ACC112 (cell line): ENCODE data around the gene MED22.

ENCODE experiments used
- H2AFZ ChIP-seq: fragments of 200-600 bp; sonication (generic); one replicate; pipeline ENCODE4 v1.6.0; 2017; ENCODE audit warnings: antibody characterized with exemption, low read length; ENCODE audit not compliant: unreplicated experiment
- H3K27ac ChIP-seq: fragments of 200-600 bp; sonication (generic); 2 replicates; pipeline ENCODE4 v1.5.1; 2014; ENCODE audit warnings: low read depth, mild to moderate bottlenecking, antibody characterized with exemption, low read length, moderate library complexity
- H3K27me3 ChIP-seq: fragments of 200-600 bp; sonication (generic); 2 replicates; pipeline ENCODE4 v1.6.1; 2014; ENCODE audit warnings: mild to moderate bottlenecking, antibody characterized with exemption, low read length, moderate library complexity, mixed read lengths; ENCODE audit not compliant: insufficient read depth
- H3K36me3 ChIP-seq: fragments of 200-600 bp; sonication (generic); 2 replicates; pipeline ENCODE4 v1.6.1; 2016; ENCODE audit warnings: mild to moderate bottlenecking, antibody characterized with exemption, low read length, moderate library complexity, mixed read lengths; ENCODE audit not compliant: insufficient read depth
- H3K4me1 ChIP-seq: fragments of 200-600 bp; sonication (generic); one replicate; pipeline ENCODE4 v1.6.1; 2016; ENCODE audit warnings: low read length, mixed read lengths; ENCODE audit not compliant: insufficient read depth, unreplicated experiment, control insufficient read depth
- H3K4me3 ChIP-seq: fragments of 200-600 bp; sonication (generic); 2 replicates; pipeline ENCODE4 v1.5.1; 2014; ENCODE audit warnings: mild to moderate bottlenecking, low read depth, low read length
- H3K79me2 ChIP-seq: fragments of 200-600 bp; sonication (generic); one replicate; pipeline ENCODE4 v1.6.0; 2016; ENCODE audit warnings: low read length; ENCODE audit not compliant: control insufficient read depth, unreplicated experiment, insufficient read depth

MED22 gene

DNA sequence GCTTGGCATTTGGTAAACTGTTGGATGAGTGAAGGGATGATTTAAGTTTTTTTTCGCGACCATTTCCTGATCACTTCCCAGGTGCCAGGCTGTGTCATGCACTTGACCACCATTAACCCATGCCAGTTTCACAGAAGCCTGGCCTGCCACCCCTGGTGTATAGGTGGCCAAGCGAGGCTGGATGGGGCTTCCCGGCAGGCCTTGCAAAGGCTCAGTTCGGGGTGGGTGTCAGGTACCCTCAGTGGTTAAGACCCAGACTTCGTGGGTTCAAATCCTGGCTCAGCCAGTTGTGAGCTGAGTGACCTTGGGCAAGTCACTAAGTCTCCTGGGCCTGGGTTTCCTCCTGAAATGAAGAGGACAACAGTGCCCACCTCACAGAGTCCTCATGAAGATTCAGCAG is 2.3 kb downstream of the MED22 start:
- H3K27ac ChIP-seq: no peak overlapping the region
- H2AFZ ChIP-seq: no peak overlapping the region
- no peaks in the 10 kb centered on the region for H3K27me3 ChIP-seq
- H3K36me3 ChIP-seq: peaks cover 32% of the 10 kb centered on the region
- no peak overlapping the region for H3K4me3 ChIP-seq
- peaks cover 22% of the 10 kb centered on the region for H3K4me1 ChIP-seq
- peaks cover 45% of the 10 kb centered on the region for H3K79me2 ChIP-seq

DNA sequence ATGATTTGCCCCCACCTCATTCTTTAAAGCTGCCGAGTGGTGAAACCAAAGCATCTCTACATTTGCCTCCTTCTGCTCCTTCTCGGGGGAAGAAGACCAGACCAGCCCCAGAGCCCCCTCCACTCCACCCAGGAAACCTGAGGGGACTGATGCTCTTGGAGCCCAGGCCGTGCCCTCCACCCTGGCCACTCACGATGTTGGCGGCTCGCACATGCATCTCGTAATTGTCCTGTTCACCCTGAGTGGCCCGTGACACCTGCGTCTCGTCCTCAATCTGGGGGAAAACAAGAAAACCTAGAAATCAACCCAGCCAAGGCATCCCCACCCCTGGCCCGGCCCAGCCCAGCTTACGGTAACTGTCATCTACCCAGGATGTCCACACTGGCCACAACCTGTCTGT is 3.0 kb downstream of the MED22 start:
- no peaks in the 10 kb centered on the region for H3K27me3 ChIP-seq
- peaks cover 16% of the 10 kb centered on the region for H3K4me1 ChIP-seq
- no peak overlapping the region for H3K27ac ChIP-seq
- no peak overlapping the region for H3K4me3 ChIP-seq
- H3K79me2 ChIP-seq: peaks cover 38% of the 10 kb centered on the region
- H2AFZ ChIP-seq: no peak overlapping the region
- peaks cover 28% of the 10 kb centered on the region for H3K36me3 ChIP-seq

DNA sequence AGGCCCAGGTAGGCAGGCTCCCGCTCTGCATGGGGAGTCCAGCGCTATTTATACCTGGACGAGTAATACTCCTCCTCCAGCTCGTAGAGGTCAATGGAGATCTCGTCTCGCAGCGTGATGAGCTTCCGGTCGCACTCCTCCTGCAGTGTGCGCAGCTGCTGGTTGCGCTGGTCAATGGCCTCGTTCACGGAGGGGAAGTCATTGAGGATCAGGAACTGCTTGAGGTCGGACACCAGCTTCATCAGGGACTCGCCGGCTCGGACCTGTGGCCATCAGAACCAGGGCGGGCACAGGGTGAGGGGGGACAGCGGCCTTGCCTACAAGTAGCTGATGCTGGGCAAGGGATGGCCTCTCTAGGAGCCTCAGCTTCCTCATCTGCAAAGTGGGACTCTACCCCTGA is 3.9 kb downstream of the MED22 start:
- Histone ChIP-seq H3K4me3 (no peak overlapping the region), H3K36me3 (peaks cover 19% of the 10 kb centered on the region; the same call in 1 of the 2 replicates), H2AFZ (no peak overlapping the region), H3K79me2 (peaks cover 29% of the 10 kb centered on the region), H3K27me3 (no peaks in the 10 kb centered on the region), H3K4me1 (peaks cover 8% of the 10 kb centered on the region), H3K27ac (no peak overlapping the region)

DNA sequence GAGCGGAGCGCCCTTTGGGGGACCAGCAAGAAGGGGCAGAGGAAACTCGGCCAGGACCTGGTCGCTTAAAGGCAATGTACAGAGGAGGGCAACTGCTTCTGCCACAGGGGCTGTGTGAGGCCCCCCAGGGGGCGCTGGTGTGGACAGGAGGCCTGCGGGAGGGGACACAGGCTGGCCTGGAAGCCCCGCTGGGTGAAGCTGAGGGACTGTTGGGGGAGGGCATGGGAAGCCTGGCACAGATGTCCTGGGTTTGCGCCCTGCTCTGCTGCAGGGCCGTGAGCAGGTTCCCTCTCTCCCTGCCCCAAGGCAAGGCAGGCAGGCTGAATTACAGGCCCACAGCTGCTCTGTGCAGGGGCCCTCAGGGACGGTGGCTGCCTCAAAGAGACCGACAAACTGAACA is 5.4 kb downstream of the MED22 start:
- no peak overlapping the region for H3K27ac ChIP-seq
- H3K27me3 ChIP-seq: no peaks in the 10 kb centered on the region
- peaks cover 12% of the 10 kb centered on the region; the same call in 1 of the 2 replicates for H3K36me3 ChIP-seq
- no peak overlapping the region for H3K4me3 ChIP-seq
- H2AFZ ChIP-seq: no peak overlapping the region
- H3K79me2 ChIP-seq: peaks cover 19% of the 10 kb centered on the region
- H3K4me1 ChIP-seq: peaks cover 8% of the 10 kb centered on the region

DNA sequence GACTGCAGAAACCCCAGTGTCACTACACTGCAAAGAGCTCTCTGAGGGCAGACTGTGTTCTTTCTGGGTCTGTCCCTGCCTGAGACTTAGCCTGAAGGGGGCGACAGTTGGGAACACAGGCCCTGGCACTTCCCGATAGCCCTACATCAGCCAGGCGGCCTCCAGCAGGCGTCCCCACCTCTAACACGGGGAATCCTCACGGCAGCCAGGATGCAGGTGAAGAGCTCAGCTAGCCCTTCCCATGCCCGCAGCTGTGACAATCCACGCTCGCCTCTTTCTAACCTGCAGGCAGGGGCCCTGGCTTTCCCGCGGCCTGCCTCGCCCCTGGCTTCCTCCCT is 5.9 kb downstream of the MED22 start:
- Histone ChIP-seq H3K36me3 (peaks cover 12% of the 10 kb centered on the region; the same call in 1 of the 2 replicates), H3K27ac (no peak overlapping the region), H3K79me2 (peaks cover 18% of the 10 kb centered on the region)

DNA sequence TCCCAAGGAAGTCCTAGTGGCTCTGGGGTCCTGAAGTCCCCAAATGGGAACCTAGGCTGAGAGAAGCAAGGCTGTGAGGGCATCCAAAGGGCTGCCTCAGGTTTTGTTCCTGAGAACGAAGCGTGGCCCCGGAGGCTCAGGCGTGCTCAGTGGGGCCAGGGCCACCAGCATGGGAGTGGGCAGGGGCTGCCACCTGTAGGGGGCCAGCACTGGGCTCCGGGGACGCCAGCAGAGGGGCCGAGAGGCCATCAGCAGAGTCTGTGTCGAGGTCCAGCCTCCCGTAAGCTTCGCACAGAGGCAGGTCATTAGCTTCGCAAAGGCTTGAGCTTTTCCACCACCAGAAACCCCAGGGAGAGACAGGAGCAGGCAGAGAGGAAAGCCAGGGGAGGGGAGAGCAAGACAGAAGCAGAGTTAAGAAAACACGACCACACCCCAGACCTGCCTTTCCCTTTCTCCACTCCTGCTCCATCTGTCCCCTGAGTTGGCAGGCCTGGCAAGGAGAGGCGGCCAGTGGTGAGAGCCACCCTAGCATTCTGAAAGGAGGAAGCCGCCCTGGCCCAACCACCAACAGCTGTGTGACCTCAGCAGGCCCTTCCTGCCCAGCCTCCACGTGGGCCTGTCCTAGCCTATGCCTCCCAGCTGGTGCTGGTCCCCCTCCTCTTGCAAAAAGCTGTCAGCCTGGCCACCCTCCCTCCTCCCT is 6.4 kb downstream of the MED22 start:
- H3K36me3 ChIP-seq: peaks cover 12% of the 10 kb centered on the region; the same call in 1 of the 2 replicates
- H3K4me3 ChIP-seq: no peak overlapping the region
- peaks cover 7% of the 10 kb centered on the region for H3K4me1 ChIP-seq
- no peak overlapping the region for H2AFZ ChIP-seq
- no peaks in the 10 kb centered on the region for H3K27me3 ChIP-seq
- H3K79me2 ChIP-seq: peaks cover 13% of the 10 kb centered on the region
- no peak overlapping the region for H3K27ac ChIP-seq

More for the DNA sequence above, 5.9 kb downstream of the MED22 start:
- Histone ChIP-seq H3K27me3 (no peaks in the 10 kb centered on the region), H3K4me3 (no peak overlapping the region), H3K4me1 (peaks cover 8% of the 10 kb centered on the region), H2AFZ (no peak overlapping the region)

DNA sequence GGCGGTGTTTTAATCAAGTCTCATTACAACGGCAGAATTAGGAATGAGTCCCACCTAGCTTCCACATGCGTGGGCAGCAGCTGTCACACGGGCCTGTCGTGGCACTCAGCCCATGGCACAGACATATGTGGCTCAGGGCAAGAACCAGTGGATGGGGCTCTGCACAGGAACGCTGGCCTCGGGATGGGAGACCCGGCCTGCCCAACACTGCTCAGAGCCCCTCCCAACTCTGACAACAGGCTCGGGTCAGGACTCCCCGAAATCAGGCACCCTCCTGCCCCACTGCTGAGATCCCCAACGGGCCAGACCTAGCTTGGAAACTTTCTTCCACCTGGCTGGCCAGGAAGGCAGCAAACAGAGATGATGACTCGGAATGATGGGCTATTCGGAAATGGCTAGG is 7.0 kb downstream of the MED22 start:
- Histone ChIP-seq H3K27ac (no peak overlapping the region), H3K36me3 (peaks cover 12% of the 10 kb centered on the region; the same call in 1 of the 2 replicates), H3K4me1 (peaks cover under 1% of the 10 kb centered on the region), H2AFZ (no peak overlapping the region), H3K79me2 (peaks cover 7% of the 10 kb centered on the region), H3K4me3 (no peak overlapping the region), H3K27me3 (no peaks in the 10 kb centered on the region)

DNA sequence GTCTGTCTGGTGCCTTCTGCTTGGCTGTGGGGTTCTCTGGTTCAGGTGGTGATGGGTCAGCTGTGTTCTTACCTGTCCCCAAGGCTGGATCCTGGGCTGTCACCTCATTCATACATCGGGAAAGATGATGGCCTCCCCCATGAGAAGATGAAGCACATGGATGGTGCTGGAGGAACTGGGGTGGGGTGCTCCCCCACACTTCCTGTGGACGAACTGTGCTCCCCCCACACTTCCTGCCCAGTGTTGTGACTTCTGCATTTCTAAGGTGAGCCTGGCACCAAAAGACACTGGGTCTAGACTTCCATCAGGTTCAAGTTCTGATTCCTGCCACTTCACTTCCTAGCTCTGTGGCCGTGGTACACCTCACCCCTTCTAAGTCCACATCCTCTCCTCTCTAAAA is 7.7 kb downstream of the MED22 start:
- Histone ChIP-seq H3K27me3 (no peaks in the 10 kb centered on the region), H3K36me3 (peaks cover 6% of the 10 kb centered on the region; the same call in 1 of the 2 replicates), H3K79me2 (peaks cover 7% of the 10 kb centered on the region), H3K4me3 (no peak overlapping the region), H2AFZ (no peak overlapping the region), H3K27ac (no peak overlapping the region), H3K4me1 (no peaks in the 10 kb centered on the region)

DNA sequence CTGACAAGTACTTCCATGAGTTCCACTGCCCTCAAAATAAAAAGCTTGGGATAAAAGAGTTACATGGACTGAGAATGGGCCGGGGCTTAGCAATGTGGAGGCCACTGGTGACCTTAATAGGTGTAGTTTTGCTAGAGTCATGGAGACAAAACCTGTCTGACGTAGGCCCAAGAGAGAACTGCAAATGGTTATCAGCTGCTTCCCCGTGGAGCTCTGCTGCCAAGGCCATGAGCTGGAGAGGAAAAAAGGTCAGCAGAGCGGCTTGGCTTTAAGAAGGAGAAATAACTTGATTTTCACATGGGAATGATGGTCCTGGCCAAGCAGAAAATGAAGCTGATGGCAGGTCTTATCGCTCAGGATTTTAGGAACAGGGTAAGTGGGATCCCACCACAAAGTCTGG is 8.3 kb downstream of the MED22 start:
- Histone ChIP-seq H3K4me3 (no peak overlapping the region), H3K79me2 (peaks cover 13% of the 10 kb centered on the region), H2AFZ (no peak overlapping the region), H3K27ac (no peak overlapping the region), H3K4me1 (peaks cover 4% of the 10 kb centered on the region), H3K27me3 (no peaks in the 10 kb centered on the region), H3K36me3 (peaks cover 4% of the 10 kb centered on the region; the same call in 1 of the 2 replicates)

DNA sequence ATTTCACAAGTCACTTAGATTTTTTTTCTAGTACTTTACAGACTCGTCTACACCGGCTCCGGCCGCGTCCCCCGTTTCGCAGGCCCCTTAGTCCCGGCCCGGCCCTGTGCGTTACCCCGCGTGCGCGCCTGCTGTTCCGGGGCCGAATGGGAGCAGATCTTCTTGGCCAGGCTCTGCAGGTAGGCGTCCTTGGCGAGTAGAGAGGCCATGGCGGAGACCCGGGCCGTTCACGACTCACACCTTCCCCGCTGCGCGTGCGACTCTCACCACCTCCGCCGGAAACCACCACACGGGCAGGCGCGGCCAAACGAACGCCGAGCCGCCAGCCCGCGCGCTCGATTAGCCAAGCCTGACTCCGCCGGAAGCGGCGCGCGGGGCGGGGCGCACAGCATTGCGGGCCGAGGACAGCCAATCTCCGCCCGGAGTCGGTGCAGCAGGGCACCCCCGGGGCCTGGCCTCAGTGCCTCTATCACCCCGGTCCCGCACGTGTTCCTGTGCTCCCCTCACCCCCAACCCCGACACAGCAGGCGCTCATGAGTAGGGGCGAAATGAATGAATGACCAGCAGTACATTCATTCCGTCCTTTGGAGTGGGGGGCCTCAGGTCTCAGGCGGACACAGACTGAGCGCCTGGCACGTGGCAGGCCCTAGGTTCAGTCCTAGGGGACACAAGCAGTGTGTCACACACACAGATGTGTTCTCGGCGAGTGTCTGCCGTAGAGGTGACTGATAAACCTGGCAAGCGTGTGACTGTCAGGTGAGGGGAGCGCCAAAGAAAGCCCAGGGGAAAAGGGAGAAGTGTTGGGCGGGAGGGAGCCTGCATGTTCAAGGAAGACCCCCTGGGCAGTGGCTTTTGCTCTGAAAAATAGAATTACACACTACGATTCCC is 11.8 kb downstream of the MED22 start, which contains the start of gene SURF6:
Gene SURF6 (minus strand): TSS at position 265 of the 888 bp plus-strand sequence. CDS start 56 bp downstream, at position 209.
- H2AFZ ChIP-seq: peak within 1 kb of the TSS; percentile 49
- peaks cover 25% of the 10 kb centered on the region for H3K79me2 ChIP-seq
- no peaks in the 10 kb centered on the region for H3K27me3 ChIP-seq
- H3K36me3 ChIP-seq: peaks cover 16% of the 10 kb centered on the region; the same call in 1 of the 2 replicates
- H3K4me3 ChIP-seq: peak within 1 kb of the TSS; percentile 91
- H3K27ac ChIP-seq: no peak within 1 kb of the TSS
- peaks cover 8% of the 10 kb centered on the region for H3K4me1 ChIP-seq
